Epithelial cell of esophagus (primary cell): ENCODE results near the gene CEP83.

Experiments used
- DNase-seq: peaks from one replicate; pipeline ENCODE4 v3.0.0; 2010; ENCODE audit warnings: low read depth
- H3K4me3 ChIP-seq: 2 replicates; pipeline ENCODE4 v1.5.1; 2011; ENCODE audit warnings: mild to moderate bottlenecking, low read length, control low read depth
- TF ChIP-seq, protein P1 (sequence below): IDR thresholded peaks from 2 replicates; pipeline ENCODE4 v1.5.1; 2011; ENCODE audit warnings: low read depth, mild to moderate bottlenecking, low read length, control low read depth, inconsistent platforms; ENCODE audit not compliant: insufficient read depth; ENCODE audit errors: missing control alignments

CEP83 gene

DNA sequence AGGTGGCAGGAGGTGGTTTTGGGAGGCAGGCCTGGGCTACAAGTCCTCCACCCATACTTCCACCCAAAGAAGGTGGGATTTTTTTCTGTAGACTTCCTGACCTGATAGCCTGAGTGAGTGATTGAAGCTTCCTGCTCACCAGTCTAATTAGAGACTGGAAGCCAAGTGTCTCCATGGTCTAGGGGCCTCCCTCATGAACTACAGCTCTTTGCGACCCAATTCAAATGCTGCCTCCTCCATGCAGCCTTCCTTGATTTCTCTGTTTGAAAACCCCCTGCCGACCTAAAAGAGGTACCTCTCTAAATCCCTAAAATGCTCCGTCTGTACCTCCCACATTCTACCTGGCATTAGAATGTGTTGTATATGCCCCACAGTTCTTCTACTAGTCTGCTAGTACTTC, 186.4 kb downstream of the CEP83 start:
- TF ChIP-seq, protein P1, sequence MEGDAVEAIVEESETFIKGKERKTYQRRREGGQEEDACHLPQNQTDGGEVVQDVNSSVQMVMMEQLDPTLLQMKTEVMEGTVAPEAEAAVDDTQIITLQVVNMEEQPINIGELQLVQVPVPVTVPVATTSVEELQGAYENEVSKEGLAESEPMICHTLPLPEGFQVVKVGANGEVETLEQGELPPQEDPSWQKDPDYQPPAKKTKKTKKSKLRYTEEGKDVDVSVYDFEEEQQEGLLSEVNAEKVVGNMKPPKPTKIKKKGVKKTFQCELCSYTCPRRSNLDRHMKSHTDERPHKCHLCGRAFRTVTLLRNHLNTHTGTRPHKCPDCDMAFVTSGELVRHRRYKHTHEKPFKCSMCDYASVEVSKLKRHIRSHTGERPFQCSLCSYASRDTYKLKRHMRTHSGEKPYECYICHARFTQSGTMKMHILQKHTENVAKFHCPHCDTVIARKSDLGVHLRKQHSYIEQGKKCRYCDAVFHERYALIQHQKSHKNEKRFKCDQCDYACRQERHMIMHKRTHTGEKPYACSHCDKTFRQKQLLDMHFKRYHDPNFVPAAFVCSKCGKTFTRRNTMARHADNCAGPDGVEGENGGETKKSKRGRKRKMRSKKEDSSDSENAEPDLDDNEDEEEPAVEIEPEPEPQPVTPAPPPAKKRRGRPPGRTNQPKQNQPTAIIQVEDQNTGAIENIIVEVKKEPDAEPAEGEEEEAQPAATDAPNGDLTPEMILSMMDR: no peak
- no peak for DNase-seq
- no peak overlapping the region for H3K4me3 ChIP-seq

DNA sequence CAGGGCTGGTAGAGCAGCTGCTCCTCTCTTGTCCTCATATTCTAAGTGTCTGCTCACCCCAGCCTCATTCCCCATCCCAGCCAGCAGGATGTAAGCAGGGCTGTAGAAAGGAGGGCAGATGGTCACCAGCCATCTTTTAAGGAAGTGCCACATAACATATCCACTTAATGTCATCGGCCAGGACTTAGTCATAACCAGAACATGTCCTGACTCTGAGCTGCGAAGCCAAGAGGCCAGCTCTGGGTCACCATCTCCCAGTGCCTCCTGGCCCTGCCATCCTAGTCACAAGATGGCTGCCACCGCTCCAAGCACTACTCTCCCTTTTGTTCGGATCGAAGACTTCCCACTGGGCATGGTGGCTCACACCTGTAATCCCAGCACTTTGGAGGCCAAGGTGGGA, 187.4 kb downstream of the CEP83 start:
- TF ChIP-seq, protein P1: no peak
- DNase-seq: no peak
- H3K4me3 ChIP-seq: no peak overlapping the region

DNA sequence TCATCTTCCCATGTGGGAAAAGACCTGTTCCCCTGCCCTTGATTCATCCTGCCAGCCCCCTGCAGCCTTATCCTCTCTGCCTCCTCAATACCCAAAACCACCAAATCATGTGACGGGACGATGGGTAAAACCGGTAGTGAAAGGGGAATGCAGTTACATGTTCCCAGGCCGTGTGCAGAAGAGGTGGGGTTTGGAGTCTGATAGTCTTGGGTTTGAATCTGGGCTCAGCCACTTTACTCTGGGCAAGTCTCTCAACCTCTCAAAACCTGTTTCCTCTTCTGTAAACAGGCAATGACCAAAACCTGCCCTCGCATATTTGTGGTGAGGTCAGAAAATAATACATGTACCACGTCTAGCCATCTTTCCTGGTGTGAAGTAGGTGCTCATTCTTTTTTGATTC, 188.3 kb downstream of the CEP83 start:
- no peak overlapping the region for H3K4me3 ChIP-seq
- no peak for DNase-seq
- TF ChIP-seq, protein P1: no peak

DNA sequence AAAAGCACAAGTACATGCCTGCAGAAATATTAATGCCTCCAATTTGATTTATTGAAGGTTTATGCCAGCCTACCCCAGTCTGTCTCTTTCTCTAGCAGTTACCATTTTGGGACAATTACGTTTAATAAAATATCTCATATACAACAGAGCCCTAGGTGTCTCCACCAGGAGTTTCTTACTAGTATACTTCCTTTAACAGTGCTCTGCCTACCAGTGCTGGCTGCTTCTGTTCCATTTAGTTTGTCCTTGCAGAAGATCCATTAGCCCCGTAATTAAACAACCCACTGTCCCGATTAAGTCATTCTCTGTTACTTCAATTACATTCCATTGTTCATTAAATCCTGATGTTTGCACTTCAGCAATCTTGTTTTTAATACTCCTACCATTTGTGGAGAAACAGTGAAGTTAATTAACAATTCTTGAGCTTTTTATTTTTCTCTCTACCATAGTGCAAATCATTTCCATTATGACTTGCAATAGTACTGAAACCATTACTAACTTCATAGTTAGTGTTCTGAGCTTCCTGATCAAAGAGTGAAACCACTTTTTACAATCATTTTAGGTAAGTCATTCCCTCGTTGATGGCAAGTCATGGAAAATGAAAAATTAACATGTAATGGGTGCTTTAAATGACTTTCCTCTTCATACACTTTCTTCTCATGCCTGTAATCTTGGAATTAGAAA, 190.2 kb downstream of the CEP83 start:
- TF ChIP-seq, protein P1: no peak
- H3K4me3 ChIP-seq: no peak overlapping the region
- no peak for DNase-seq

DNA sequence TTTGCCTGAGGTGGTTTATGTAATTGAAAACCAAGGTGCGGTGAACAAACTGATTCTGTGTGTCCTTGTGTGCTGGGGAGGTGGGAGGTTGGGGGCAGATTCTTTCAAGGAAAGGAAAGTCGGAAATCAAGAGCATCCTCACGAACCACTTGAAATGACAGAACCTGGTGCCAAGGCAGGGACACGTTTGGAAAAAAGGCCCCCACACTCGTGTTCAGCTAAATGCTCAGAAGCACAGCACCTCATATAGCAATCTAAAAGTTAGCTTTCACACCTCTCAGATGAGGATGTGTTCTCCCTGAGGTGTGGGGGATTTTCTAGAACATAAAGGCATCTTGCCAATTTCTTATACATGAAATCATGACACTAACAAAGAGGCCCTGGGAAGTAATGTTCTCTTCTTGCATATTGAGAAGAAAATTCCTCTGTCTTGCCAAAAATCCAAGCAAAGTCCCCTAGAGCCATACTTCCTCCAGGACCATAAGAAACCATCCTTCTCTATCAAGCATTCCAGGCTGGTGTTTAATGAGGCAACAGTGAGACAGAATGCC, 191.7 kb downstream of the CEP83 start:
- DNase-seq: no peak
- TF ChIP-seq, protein P1: no peak
- no peak overlapping the region for H3K4me3 ChIP-seq

DNA sequence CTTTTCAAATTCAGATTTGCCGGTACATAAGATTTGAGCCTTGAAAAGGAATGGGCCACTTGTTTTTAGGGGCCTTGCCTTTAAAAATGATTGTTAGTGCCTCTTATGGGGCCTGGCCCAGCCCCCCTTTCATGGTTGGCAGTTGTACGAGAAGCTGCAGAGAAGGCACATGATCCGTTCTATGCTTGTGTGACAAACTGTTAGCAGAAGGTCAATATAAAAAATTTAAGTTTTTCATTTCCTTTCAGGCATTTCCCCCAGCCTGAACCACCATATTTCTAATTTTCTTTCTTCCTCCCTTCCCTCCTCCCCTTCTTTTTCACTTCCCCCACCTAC, 192.2 kb downstream of the CEP83 start:
- no peak for DNase-seq
- TF ChIP-seq, protein P1: no peak
- H3K4me3 ChIP-seq: no peak overlapping the region
